ENCODE data around the gene WDR1.

DNA sequence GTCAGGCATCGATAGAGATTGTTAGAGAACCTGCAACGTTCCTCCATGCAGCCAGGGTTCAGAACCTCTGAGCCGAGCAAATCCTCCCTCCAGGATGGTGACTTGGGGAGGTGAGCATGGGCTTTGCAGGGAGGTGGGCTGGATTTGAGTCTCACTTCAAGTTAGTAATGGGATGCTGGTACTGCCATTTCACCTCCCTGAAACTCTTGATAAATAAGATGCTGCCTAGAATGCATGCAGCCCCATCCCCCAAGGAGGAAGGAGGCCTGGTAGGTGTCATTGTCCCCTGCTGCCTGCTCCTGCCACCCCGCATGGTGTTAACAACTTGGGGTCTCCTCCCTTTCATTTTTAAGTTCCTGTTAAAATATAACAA lies 59.6 kb downstream of the WDR1 start:
- TF ChIP-seq, protein P1, sequence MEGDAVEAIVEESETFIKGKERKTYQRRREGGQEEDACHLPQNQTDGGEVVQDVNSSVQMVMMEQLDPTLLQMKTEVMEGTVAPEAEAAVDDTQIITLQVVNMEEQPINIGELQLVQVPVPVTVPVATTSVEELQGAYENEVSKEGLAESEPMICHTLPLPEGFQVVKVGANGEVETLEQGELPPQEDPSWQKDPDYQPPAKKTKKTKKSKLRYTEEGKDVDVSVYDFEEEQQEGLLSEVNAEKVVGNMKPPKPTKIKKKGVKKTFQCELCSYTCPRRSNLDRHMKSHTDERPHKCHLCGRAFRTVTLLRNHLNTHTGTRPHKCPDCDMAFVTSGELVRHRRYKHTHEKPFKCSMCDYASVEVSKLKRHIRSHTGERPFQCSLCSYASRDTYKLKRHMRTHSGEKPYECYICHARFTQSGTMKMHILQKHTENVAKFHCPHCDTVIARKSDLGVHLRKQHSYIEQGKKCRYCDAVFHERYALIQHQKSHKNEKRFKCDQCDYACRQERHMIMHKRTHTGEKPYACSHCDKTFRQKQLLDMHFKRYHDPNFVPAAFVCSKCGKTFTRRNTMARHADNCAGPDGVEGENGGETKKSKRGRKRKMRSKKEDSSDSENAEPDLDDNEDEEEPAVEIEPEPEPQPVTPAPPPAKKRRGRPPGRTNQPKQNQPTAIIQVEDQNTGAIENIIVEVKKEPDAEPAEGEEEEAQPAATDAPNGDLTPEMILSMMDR (IDR thresholded peaks at IDR 0.05): no peak
- no peak for TF ChIP-seq EP300 (IDR thresholded peaks at IDR 0.05)
